ENCODE results near the gene MFAP3.

GRCh38 chr5:154071799-154072413, 33.1 kb downstream of the MFAP3 start:
- no peak for TF ChIP-seq MAX (IDR thresholded peaks at IDR 0.05)
- no peak for TF ChIP-seq EP300 (IDR thresholded peaks at IDR 0.05; ENCODE audit: borderline replicate concordance)
- no peak for TF ChIP-seq EGR1 (IDR thresholded peaks at IDR 0.05)
- TF ChIP-seq REST (IDR thresholded peaks at IDR 0.05; ENCODE audit: low read depth): no peak
- TF ChIP-seq TEAD4 (IDR thresholded peaks at IDR 0.05): no peak
- no peak for TF ChIP-seq CREB1 (IDR thresholded peaks at IDR 0.05; ENCODE audit: low read depth)
- TF ChIP-seq NFIC (IDR thresholded peaks at IDR 0.05): no peak
- TF ChIP-seq TAF1 (IDR thresholded peaks at IDR 0.05; ENCODE audit: low read depth): no peak
- TF ChIP-seq RAD21 (IDR thresholded peaks at IDR 0.05; ENCODE audit: low read depth): no peak

All from Ishikawa (cell line).